ENCODE data around the gene NHERF2.

NHERF2 gene

GRCh38 chr16:2078691-2079090 is 52.0 kb downstream of the NHERF2 start:
- DNase-seq (ENCODE audit: extremely low spot score), result no peak
- CTCF ChIA-PET, result interaction anchor here (0.5 kb wide), 1 partner anchor 22 kb away, joined by 3 read pairs; no protein-coding TSS in a partner anchor
- POLR2A ChIA-PET, result interaction anchor here (1.0 to 1.5 kb wide), 3 partner anchors 12 to 114 kb away, joined by 4 to 6 read pairs (median 4); partner anchors contain the start of genes NTHL1, RPS2 and TSC2
- no peak for TF ChIP-seq HDGF (IDR thresholded peaks at IDR 0.05; ENCODE audit: borderline replicate concordance)
- no peak for TF ChIP-seq FOXA1 (IDR thresholded peaks at IDR 0.05)
- no peak for TF ChIP-seq FOXK2 (IDR thresholded peaks at IDR 0.05)
- no peak for TF ChIP-seq L3MBTL2 (conservative IDR thresholded peaks at IDR 0.05)
- TF ChIP-seq ZNF384 (IDR thresholded peaks at IDR 0.05), result no peak
- TF ChIP-seq FOXM1 (IDR thresholded peaks at IDR 0.05; ENCODE audit: borderline replicate concordance), result no peak
- TF ChIP-seq NFRKB (IDR thresholded peaks at IDR 0.05), result no peak
- TF ChIP-seq ELF4 (IDR thresholded peaks at IDR 0.05), result no peak
- no peak for TF ChIP-seq BHLHE40 (IDR thresholded peaks at IDR 0.05; ENCODE audit: borderline replicate concordance)
- no peak for TF ChIP-seq CTBP1 (IDR thresholded peaks at IDR 0.05; ENCODE audit: borderline replicate concordance)
- no peak for TF ChIP-seq SP1 (IDR thresholded peaks at IDR 0.05)

DNA sequence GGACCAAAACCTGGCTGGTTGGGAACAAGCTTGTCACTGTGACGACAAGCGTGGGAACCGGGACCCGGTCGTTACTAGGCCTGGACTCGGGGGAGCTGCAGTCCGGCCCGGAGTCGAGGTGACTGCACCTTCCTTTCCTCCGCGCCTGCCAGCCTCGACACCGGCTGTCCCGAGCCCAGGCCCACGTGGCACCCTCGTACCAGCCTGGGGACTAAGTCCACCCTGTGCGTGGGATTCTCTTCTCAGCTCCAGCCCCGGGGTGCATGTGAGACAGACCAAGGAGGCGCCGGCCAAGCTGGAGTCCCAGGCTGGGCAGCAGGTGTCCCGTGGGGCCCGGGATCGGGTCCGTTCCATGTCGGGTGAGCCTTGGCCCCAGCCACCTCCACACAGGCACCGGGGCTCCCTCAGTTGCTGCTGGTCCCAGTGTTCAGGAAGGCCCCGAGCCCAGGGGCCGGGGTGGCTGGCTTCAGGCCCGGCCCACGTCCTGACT is 52.7 kb downstream of the NHERF2 start:
- ChIA-PET CTCF (interaction anchor here (0.5 to 0.7 kb wide), 2 partner anchors 22 to 32 kb away, joined by 3 read pairs; partner anchors contain the start of genes NTHL1 and TSC2), POLR2A (interaction anchor here (1.0 to 1.5 kb wide), 3 partner anchors 12 to 114 kb away, joined by 4 to 6 read pairs (median 4); partner anchors contain the start of genes NTHL1, RPS2 and TSC2)
- TF ChIP-seq NFRKB (IDR thresholded peaks at IDR 0.05), result no peak
- TF ChIP-seq FOXA1 (IDR thresholded peaks at IDR 0.05), result no peak
- no peak for TF ChIP-seq L3MBTL2 (conservative IDR thresholded peaks at IDR 0.05)
- TF ChIP-seq HDGF (IDR thresholded peaks at IDR 0.05; ENCODE audit: borderline replicate concordance), result no peak
- TF ChIP-seq LEF1 (IDR thresholded peaks at IDR 0.05; ENCODE audit: borderline replicate concordance), result no peak
- no peak for TF ChIP-seq ELF4 (IDR thresholded peaks at IDR 0.05)
- no peak for DNase-seq (ENCODE audit: extremely low spot score)

DNA sequence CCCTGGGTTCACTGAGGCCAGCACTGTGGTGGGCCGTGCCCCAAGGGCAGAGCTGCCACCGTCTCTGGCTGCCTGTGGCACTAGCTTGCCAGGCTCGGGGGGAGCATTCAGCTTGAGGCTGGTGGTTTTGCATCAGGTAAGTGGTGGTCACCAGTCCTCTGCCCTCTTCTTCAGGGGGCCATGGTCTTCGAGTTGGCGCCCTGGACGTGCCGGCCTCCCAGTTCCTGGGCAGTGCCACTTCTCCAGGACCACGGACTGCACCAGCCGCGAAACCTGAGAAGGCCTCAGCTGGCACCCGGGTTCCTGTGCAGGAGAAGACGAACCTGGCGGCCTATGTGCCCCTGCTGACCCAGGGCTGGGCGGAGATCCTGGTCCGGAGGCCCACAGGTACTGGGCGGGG is 53.3 kb downstream of the NHERF2 start:
- no peak for TF ChIP-seq CTBP1 (IDR thresholded peaks at IDR 0.05; ENCODE audit: borderline replicate concordance)
- no peak for TF ChIP-seq SP1 (IDR thresholded peaks at IDR 0.05)
- TF ChIP-seq NFRKB (IDR thresholded peaks at IDR 0.05), result no peak
- TF ChIP-seq, protein P1, sequence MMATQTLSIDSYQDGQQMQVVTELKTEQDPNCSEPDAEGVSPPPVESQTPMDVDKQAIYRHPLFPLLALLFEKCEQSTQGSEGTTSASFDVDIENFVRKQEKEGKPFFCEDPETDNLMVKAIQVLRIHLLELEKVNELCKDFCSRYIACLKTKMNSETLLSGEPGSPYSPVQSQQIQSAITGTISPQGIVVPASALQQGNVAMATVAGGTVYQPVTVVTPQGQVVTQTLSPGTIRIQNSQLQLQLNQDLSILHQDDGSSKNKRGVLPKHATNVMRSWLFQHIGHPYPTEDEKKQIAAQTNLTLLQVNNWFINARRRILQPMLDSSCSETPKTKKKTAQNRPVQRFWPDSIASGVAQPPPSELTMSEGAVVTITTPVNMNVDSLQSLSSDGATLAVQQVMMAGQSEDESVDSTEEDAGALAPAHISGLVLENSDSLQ (IDR thresholded peaks at IDR 0.05), result no peak
- TF ChIP-seq ELF4 (IDR thresholded peaks at IDR 0.05), result no peak
- no peak for TF ChIP-seq TARDBP (IDR thresholded peaks at IDR 0.05)
- no peak for TF ChIP-seq LEF1 (IDR thresholded peaks at IDR 0.05; ENCODE audit: borderline replicate concordance)
- no peak for TF ChIP-seq FOXK2 (IDR thresholded peaks at IDR 0.05)
- TF ChIP-seq ZNF384 (IDR thresholded peaks at IDR 0.05), result no peak
- ChIA-PET CTCF (no interaction called here), POLR2A (interaction anchor here (1.1 to 1.5 kb wide), 2 partner anchors 32 to 115 kb away, joined by 3 to 6 read pairs; partner anchors contain the start of gene RPS2)
- DNase-seq (ENCODE audit: extremely low spot score), result no peak

- no peak for DNase-seq (ENCODE audit: extremely low spot score)
- CTCF ChIA-PET, result interaction anchor here (0.5 kb wide), 1 partner anchor 76 kb away, joined by 3 read pairs; no protein-coding TSS in a partner anchor
- no peak for TF ChIP-seq NFRKB (IDR thresholded peaks at IDR 0.05)
- no peak for TF ChIP-seq SP1 (IDR thresholded peaks at IDR 0.05)
- TF ChIP-seq HDGF (IDR thresholded peaks at IDR 0.05; ENCODE audit: borderline replicate concordance), result no peak
- no peak for TF ChIP-seq BHLHE40 (IDR thresholded peaks at IDR 0.05; ENCODE audit: borderline replicate concordance)
- TF ChIP-seq ELF4 (IDR thresholded peaks at IDR 0.05), result no peak
- no peak for TF ChIP-seq ZNF384 (IDR thresholded peaks at IDR 0.05)
- no peak for TF ChIP-seq LEF1 (IDR thresholded peaks at IDR 0.05; ENCODE audit: borderline replicate concordance)
- no peak for TF ChIP-seq FOXM1 (IDR thresholded peaks at IDR 0.05; ENCODE audit: borderline replicate concordance)
- TF ChIP-seq L3MBTL2 (conservative IDR thresholded peaks at IDR 0.05), result no peak
- TF ChIP-seq FOXA1 (IDR thresholded peaks at IDR 0.05), result no peak
- TF ChIP-seq, protein P1 (IDR thresholded peaks at IDR 0.05), result no peak
- no peak for TF ChIP-seq SUZ12 (IDR thresholded peaks at IDR 0.05)
- TF ChIP-seq CTBP1 (IDR thresholded peaks at IDR 0.05; ENCODE audit: borderline replicate concordance), result no peak
- TF ChIP-seq ARNT (IDR thresholded peaks at IDR 0.05), result no peak
- POLR2A ChIA-PET, result interaction anchor here (1.1 kb wide), 1 partner anchor 33 kb away, joined by 3 read pairs; no protein-coding TSS in a partner anchor
Measured at GRCh38 chr16:2081201-2082084, 54.7 kb downstream of the NHERF2 start.

DNA sequence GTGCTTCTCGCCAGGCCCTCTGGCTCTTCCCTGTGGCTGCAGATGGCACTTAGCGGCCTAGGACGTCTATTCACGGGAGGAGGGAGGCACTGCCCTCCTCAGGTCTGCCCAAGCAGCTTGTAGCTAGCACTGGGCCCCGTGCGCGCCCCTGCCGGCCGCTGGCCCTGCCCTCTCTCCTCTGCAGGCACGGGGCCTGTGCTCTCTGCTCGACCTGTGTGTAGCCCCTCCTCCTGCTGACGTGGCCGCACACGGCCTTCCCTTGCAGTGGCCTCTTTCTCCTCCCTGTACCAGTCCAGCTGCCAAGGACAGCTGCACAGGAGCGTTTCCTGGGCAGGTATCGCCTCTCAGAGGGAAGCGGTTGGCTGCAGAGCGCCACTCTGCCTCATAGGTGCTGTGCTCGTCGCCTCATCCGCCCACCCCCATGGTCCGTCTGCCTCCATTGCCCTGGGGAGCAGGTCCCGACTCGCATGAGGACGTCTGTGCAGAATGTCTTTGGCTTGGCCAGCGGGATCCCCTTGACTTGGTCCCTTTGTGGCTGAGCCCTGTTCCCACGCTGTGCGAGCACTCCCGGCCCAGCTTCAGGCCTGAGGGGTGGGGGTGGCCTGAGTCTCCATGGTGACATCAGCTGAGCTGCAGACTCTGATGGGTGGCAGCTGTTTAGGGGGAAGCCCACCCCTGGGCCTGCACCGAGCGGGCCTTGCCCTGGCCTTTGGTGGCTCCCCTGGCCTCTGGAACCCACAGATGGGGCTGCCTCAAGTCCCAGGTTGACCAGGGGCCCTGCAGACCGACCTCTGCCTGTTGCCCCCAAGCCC is 55.7 kb downstream of the NHERF2 start:
- ChIA-PET CTCF (no interaction called here), POLR2A (no interaction called here)
- TF ChIP-seq L3MBTL2 (conservative IDR thresholded peaks at IDR 0.05) (no peak), NFRKB (IDR thresholded peaks at IDR 0.05) (no peak), FOXK2 (IDR thresholded peaks at IDR 0.05) (no peak), CTBP1 (IDR thresholded peaks at IDR 0.05; ENCODE audit: borderline replicate concordance) (no peak), BHLHE40 (IDR thresholded peaks at IDR 0.05; ENCODE audit: borderline replicate concordance) (no peak), ARNT (IDR thresholded peaks at IDR 0.05) (no peak), SP1 (IDR thresholded peaks at IDR 0.05) (no peak), HDGF (IDR thresholded peaks at IDR 0.05; ENCODE audit: borderline replicate concordance) (no peak), LEF1 (IDR thresholded peaks at IDR 0.05; ENCODE audit: borderline replicate concordance) (no peak), ELF4 (IDR thresholded peaks at IDR 0.05) (no peak), SUZ12 (IDR thresholded peaks at IDR 0.05) (no peak), ZNF384 (IDR thresholded peaks at IDR 0.05) (no peak), FOXM1 (IDR thresholded peaks at IDR 0.05; ENCODE audit: borderline replicate concordance) (no peak), FOXA1 (IDR thresholded peaks at IDR 0.05) (no peak)
- TF ChIP-seq, protein P1 (IDR thresholded peaks at IDR 0.05), result no peak
- DNase-seq (ENCODE audit: extremely low spot score), result no peak
